Panc1 (cell line): Measurements from ENCODE around the gene FSIP1. TPM values are rescaled to one million over a fixed set of nuclear protein-coding genes. Genes with fewer than 3 reads are reported as not detected.

Source experiments
- ATAC-seq: fragments of 200-7000 bp; cut with Tn5 transposase; 2 replicates; pipeline ENCODE4 v1.9.1; 2020; ENCODE audit warnings: mild to moderate bottlenecking, moderate library complexity
- BruUV-seq: library from RNA; stranded (reverse); fragments of 400-500 nt; replicated peaks from 2 replicates; lab custom pipeline; 2021; lab: Mats Ljungman, UMichigan
- CTCF ChIA-PET: fragments of 300-600 bp; sonication (Branson Sonifier 250); formaldehyde crosslinking; loops from one replicate; lab custom pipeline; 2022; ENCODE audit warnings: antibody characterized with exemption; lab: Charles Lee
- POLR2A ChIA-PET: fragments of 300-600 bp; sonication (Branson Sonifier 250); formaldehyde crosslinking; loops from one replicate; lab custom pipeline; 2022; ENCODE audit warnings: antibody characterized with exemption; lab: Charles Lee
- DNase-seq: peaks from one replicate; pipeline ENCODE4 v3.0.0-alpha.2; 2010; ENCODE audit warnings: low read depth, low spot score
- H3K27ac ChIP-seq: 2 replicates; pipeline ENCODE4 v1.5.1; 2011; ENCODE audit warnings: mild to moderate bottlenecking, low read length, inconsistent platforms
- H3K27me3 ChIP-seq: fragments of 200-500 bp; sonication (Bioruptor generic); 2 replicates; pipeline ENCODE4 v1.6.0; 2014; ENCODE audit warnings: low read length, inconsistent platforms; ENCODE audit not compliant: control insufficient read depth, insufficient read depth
- H3K36me3 ChIP-seq: fragments of 200-500 bp; sonication (Bioruptor generic); 2 replicates; pipeline ENCODE4 v1.5.1; 2014; ENCODE audit warnings: inconsistent platforms, mild to moderate bottlenecking, low read length, moderate library complexity; ENCODE audit not compliant: control insufficient read depth, insufficient read depth
- H3K4me1 ChIP-seq: 2 replicates; pipeline ENCODE4 v1.5.1; 2011; ENCODE audit warnings: inconsistent platforms, mild to moderate bottlenecking, low read length, moderate library complexity; ENCODE audit not compliant: control insufficient read depth, insufficient read depth
- H3K4me3 ChIP-seq, 2 experiments: 2 replicates each; pipeline ENCODE4 v1.5.1; 2011 to 2012; ENCODE audit warnings: low read depth in 2 of 2, low read length in 2 of 2, mild to moderate bottlenecking in 2 of 2, inconsistent platforms in 1 of 2, moderate library complexity in 1 of 2
- H3K9me3 ChIP-seq: fragments of 200-500 bp; sonication (Bioruptor generic); 2 replicates; pipeline ENCODE4 v1.5.1; 2014; ENCODE audit warnings: low read depth, mild to moderate bottlenecking, inconsistent platforms, low read length, moderate library complexity; ENCODE audit not compliant: control insufficient read depth, insufficient read depth
- CTCF ChIP-seq: fragments of 450-650 bp; IDR thresholded peaks from 2 replicates; pipeline ENCODE4 v1.5.1; 2017; ENCODE audit warnings: mild to moderate bottlenecking
- POLR2AphosphoS5 ChIP-seq: IDR thresholded peaks from 2 replicates; pipeline ENCODE4 v1.6.1; 2012; ENCODE audit warnings: mild to moderate bottlenecking, low read depth, low read length, moderate library complexity
- SIN3A ChIP-seq: IDR thresholded peaks from 2 replicates; pipeline ENCODE4 v1.6.1; 2012; ENCODE audit warnings: low read depth, mild to moderate bottlenecking, low read length, moderate library complexity, borderline replicate concordance; ENCODE audit not compliant: insufficient read depth
- TCF7L2 ChIP-seq: IDR thresholded peaks from 2 replicates; pipeline ENCODE4 v1.6.1; 2011; ENCODE audit warnings: mild to moderate bottlenecking, low read depth, low read length, inconsistent platforms
- in situ Hi-C: cut with HindIII; loops from 2 replicates; pipeline ENCODE4 v1.10.0; 2016; ENCODE audit warnings: low sequenced_read_pairs, low pct_unique_long_range_greater_than_20kb
- intact Hi-C: fragments of 100-400 bp; cut with micrococcal nuclease; formaldehyde crosslinking; loops from one replicate; pipeline ENCODE4 v1.10.0; 2022; ENCODE audit not compliant: unreplicated experiment
- total RNA-seq: library from RNA; stranded (reverse); gene quantifications from one replicate; pipeline ENCODE4 v1.2.1, GENCODE V29; 2021; ENCODE audit not compliant: unreplicated experiment
- TF ChIP-seq, protein P1 (sequence below), 2 experiments: IDR thresholded peaks; 2 replicates each; pipeline ENCODE4 v1.6.1; 2011 to 2012; ENCODE audit warnings: low read depth in 2 of 2, control low read depth in 1 of 2, low read length in 1 of 2, mild to moderate bottlenecking in 1 of 2, moderate library complexity in 1 of 2; ENCODE audit not compliant: insufficient read depth in 1 of 2

The FSIP1 gene
- total RNA-seq, 1 experiment from 2014 or later: 1.4 TPM

DNA sequence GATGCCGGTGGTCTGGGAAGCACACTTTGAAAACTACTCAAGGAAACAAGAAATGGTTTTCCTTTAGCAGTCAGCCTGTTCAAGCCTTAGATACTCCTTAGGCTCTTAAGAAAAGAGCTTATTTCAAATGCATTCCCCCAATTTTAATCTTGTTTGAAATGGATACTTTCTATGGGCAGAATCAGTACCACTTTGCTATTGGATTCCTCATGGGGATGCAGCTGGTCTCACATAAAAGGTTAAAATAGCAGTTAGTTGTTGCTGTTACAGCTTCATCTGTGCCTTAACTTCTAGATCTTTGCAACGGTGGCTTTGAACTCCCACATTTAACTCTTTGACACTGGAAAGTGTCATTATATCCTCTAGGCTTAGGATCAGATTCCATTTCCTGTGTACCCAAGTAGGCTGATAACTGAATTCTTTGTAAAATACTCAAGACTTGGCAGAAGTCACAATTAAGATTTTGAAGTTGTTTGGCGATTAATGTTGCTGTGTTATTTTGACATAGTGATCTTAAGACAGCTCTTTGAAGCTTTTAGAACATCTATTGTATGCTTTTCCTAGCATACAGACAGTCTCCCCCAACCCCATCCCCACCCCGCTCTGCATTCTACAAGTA lies 199.6 kb downstream of the FSIP1 start:
- TF ChIP-seq CTCF (no peak), SIN3A (no peak), TCF7L2 (no peak), POLR2AphosphoS5 (no peak)
- TF ChIP-seq, protein P1, sequence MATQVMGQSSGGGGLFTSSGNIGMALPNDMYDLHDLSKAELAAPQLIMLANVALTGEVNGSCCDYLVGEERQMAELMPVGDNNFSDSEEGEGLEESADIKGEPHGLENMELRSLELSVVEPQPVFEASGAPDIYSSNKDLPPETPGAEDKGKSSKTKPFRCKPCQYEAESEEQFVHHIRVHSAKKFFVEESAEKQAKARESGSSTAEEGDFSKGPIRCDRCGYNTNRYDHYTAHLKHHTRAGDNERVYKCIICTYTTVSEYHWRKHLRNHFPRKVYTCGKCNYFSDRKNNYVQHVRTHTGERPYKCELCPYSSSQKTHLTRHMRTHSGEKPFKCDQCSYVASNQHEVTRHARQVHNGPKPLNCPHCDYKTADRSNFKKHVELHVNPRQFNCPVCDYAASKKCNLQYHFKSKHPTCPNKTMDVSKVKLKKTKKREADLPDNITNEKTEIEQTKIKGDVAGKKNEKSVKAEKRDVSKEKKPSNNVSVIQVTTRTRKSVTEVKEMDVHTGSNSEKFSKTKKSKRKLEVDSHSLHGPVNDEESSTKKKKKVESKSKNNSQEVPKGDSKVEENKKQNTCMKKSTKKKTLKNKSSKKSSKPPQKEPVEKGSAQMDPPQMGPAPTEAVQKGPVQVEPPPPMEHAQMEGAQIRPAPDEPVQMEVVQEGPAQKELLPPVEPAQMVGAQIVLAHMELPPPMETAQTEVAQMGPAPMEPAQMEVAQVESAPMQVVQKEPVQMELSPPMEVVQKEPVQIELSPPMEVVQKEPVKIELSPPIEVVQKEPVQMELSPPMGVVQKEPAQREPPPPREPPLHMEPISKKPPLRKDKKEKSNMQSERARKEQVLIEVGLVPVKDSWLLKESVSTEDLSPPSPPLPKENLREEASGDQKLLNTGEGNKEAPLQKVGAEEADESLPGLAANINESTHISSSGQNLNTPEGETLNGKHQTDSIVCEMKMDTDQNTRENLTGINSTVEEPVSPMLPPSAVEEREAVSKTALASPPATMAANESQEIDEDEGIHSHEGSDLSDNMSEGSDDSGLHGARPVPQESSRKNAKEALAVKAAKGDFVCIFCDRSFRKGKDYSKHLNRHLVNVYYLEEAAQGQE (IDR thresholded peaks at IDR 0.05; ENCODE audit: insufficient read depth in 1 of 2, low read depth in 2 of 2, low read length in 1 of 2): no peak
- H3K27ac ChIP-seq: no peak overlapping the region
- CTCF ChIA-PET: no interaction called here
- in situ Hi-C loops (no loop called here), intact Hi-C loops (loop anchor here (5.0 kb wide), 2 partner anchors 766 to 876 kb away; no protein-coding TSS in a partner anchor)
- DNase-seq: no peak
- H3K27me3 ChIP-seq: peaks cover 2% of the 10 kb centered on the region
- no peaks in the 10 kb centered on the region for H3K36me3 ChIP-seq
- H3K4me3 ChIP-seq: peak overlapping the region in 1 of 2 experiments; percentile 50; a peak in 2 of 4 replicates
- no peaks in the 10 kb centered on the region for H3K4me1 ChIP-seq
- no TSS peak for BruUV-seq
- no peaks in the 10 kb centered on the region for H3K9me3 ChIP-seq
- POLR2A ChIA-PET: no interaction called here
- ATAC-seq: no peak

DNA sequence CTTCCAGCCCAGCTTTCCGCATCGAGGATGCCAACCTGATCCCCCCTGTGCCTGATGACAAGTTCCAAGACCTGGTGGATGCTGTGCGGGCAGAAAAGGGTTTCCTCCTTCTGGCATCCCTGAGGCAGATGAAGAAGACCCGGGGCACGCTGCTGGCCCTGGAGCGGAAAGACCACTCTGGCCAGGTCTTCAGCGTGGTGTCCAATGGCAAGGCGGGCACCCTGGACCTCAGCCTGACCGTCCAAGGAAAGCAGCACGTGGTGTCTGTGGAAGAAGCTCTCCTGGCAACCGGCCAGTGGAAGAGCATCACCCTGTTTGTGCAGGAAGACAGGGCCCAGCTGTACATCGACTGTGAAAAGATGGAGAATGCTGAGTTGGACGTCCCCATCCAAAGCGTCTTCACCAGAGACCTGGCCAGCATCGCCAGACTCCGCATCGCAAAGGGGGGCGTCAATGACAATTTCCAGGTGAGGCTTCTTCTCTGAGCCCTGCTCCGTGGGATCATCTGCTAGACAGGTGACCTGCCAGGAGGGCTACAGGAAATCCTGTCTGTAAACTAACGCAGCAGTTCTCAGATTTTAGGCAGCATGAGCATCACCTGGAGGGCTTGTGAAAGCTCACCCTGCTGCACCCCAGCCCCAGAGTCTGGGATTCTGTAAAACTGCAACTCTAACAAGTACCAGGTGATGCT lies 200.2 kb downstream of the FSIP1 start:
- H3K9me3 ChIP-seq: no peaks in the 10 kb centered on the region
- in situ Hi-C loops (no loop called here), intact Hi-C loops (loop anchor here (5.0 kb wide), 2 partner anchors 765 to 875 kb away; no protein-coding TSS in a partner anchor)
- DNase-seq: no peak
- peaks cover 4% of the 10 kb centered on the region for H3K27me3 ChIP-seq
- H3K27ac ChIP-seq: no peak overlapping the region
- TF ChIP-seq, protein P1 (IDR thresholded peaks at IDR 0.05; ENCODE audit: insufficient read depth in 1 of 2, low read depth in 2 of 2, low read length in 1 of 2): no peak
- TF ChIP-seq TCF7L2: no peak
- no peak for TF ChIP-seq CTCF
- peak overlapping the region in 1 of 2 experiments; percentile 50; a peak in 1 of 4 replicates for H3K4me3 ChIP-seq
- ChIA-PET CTCF (no interaction called here), POLR2A (interaction anchor here (0.5 kb wide), 1 partner anchor 64 kb away, joined by 5 read pairs; no protein-coding TSS in a partner anchor)
- no peaks in the 10 kb centered on the region for H3K36me3 ChIP-seq
- ATAC-seq: no peak
- no TSS peak for BruUV-seq
- no peaks in the 10 kb centered on the region for H3K4me1 ChIP-seq
